Testis (tissue), 3 donors: ENCODE data around the gene GPRASP3. TPM values are rescaled to one million over a fixed set of nuclear protein-coding genes. Genes with fewer than 3 reads are reported as not detected.

Experiments used
- DNase-seq: peaks from one replicate; pipeline ENCODE4 v3.0.0-alpha.2; 2019
- H3K27ac ChIP-seq, 2 donors: fragments of 200-600 bp; sonication (generic); one replicate each; pipeline ENCODE4 v1.5.1; 2019
- H3K27me3 ChIP-seq: fragments of 200-600 bp; sonication (generic); one replicate; pipeline ENCODE4 v1.5.1; 2019
- H3K36me3 ChIP-seq: fragments of 200-600 bp; sonication (generic); one replicate; pipeline ENCODE4 v1.5.1; 2017; ENCODE audit warnings: low read depth; ENCODE audit errors: missing control alignments
- H3K4me1 ChIP-seq: fragments of 200-600 bp; sonication (generic); one replicate; pipeline ENCODE4 v1.5.1; 2019
- H3K4me3 ChIP-seq, 2 donors: fragments of 200-600 bp; sonication (generic); one replicate each; pipeline ENCODE4 v1.5.1; 2017 to 2019
- H3K9me3 ChIP-seq: fragments of 200-600 bp; sonication (generic); one replicate; pipeline ENCODE4 v1.5.1; 2017
- POLR2A ChIP-seq: fragments of 450-650 bp; IDR thresholded peaks from one replicate; pipeline ENCODE4 v1.6.1; 2017; ENCODE audit warnings: antibody characterized with exemption, mild to moderate bottlenecking, moderate library complexity
- WGBS, 2 donors: methylation state at CpG; one replicate each; pipeline ENCODE4 v1.1.5; 2018; 5-methylcytosine and 5-hydroxymethylcytosine counted together
- intact Hi-C: fragments of 100-400 bp; cut with DNase I; formaldehyde crosslinking; loops from one replicate; pipeline ENCODE4 v1.15.1; 2023; ENCODE audit warnings: low total_unique reads
- polyA plus RNA-seq: library from polyadenylated mRNA; stranded (reverse); fragments of 350-450 nt; fragmentation: Illumina TruSeq; extraction: RNeasy Lipid Tissue Mini Kit (QIAGEN cat#74804); gene quantifications from one replicate; pipeline ENCODE4 v1.2.3, GENCODE V29; 2014; ENCODE audit warnings: low read depth, low replicate concordance; ENCODE audit not compliant: insufficient read depth
- small RNA-seq, 2 donors: library from RNA; depleted of rRNA; stranded (forward); fragments of <200 nt; gene quantifications; one replicate each; pipeline ENCODE3, GENCODE V24; 2016
- total RNA-seq, 2 donors: library from RNA; depleted of rRNA; stranded (reverse); fragments of >200 nt; gene quantifications; one replicate each; pipeline ENCODE4 v1.2.3, GENCODE V29; 2016
- TF ChIP-seq, protein P1 (sequence below), 3 experiments: fragments of 450-650 bp in 2 of 3; fragments of 200-600 bp in 1 of 3; sonication (generic) in 1 of 3; IDR thresholded peaks; one replicate each; pipeline ENCODE4 v1.5.1; 2016 to 2019; ENCODE audit warnings: antibody characterized with exemption in 3 of 3, mild to moderate bottlenecking in 2 of 3, moderate library complexity in 1 of 3

The GPRASP3 gene
- total and polyA plus RNA-seq, 3 donors from 2014 or later = 4.9 to 9.2 (median 7.5) TPM

- Histone ChIP-seq H3K27me3 (no peaks in the 10 kb centered on the region), H3K4me1 (no peaks in the 10 kb centered on the region), H3K4me3 (peak overlapping the region; percentile 58 to 69), H3K36me3 (no peaks in the 10 kb centered on the region), H3K9me3 (no peaks in the 10 kb centered on the region), H3K27ac (no peak overlapping the region)
- 0% methylated on average over 16 to 21 of the region's 22 CpGs for WGBS, 2 donors
- TF ChIP-seq POLR2A = no peak
- TF ChIP-seq, protein P1, sequence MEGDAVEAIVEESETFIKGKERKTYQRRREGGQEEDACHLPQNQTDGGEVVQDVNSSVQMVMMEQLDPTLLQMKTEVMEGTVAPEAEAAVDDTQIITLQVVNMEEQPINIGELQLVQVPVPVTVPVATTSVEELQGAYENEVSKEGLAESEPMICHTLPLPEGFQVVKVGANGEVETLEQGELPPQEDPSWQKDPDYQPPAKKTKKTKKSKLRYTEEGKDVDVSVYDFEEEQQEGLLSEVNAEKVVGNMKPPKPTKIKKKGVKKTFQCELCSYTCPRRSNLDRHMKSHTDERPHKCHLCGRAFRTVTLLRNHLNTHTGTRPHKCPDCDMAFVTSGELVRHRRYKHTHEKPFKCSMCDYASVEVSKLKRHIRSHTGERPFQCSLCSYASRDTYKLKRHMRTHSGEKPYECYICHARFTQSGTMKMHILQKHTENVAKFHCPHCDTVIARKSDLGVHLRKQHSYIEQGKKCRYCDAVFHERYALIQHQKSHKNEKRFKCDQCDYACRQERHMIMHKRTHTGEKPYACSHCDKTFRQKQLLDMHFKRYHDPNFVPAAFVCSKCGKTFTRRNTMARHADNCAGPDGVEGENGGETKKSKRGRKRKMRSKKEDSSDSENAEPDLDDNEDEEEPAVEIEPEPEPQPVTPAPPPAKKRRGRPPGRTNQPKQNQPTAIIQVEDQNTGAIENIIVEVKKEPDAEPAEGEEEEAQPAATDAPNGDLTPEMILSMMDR (IDR thresholded peaks at IDR 0.05) = no peak
- peak; percentile 86 for DNase-seq
- intact Hi-C loops = no loop called here
These were observed 48.6 kb downstream of the GPRASP3 start for GRCh38 chrX:102768987-102769761.

Small RNA genes within 50 kb of the gene (small RNA-seq; reads per million reads assigned to genes)
- gene RNU6-589P = 0 reads per million in 2 donors

Other genes with a start within 250 kb of the GPRASP3 start
- 1 to 10 TPM; 3.6 to 7.2 TPM for gene TCP11X2, start 248.9 kb upstream of the GPRASP3 start, total RNA-seq
- gene TCP11X2, start 248.9 kb upstream of the GPRASP3 start, polyA plus RNA-seq = 3.0 TPM
- 1 to 10 TPM; 3.7 to 9.2 TPM for gene TMSB15A, start 204.0 kb upstream of the GPRASP3 start, total RNA-seq
- gene TMSB15A, start 204.0 kb upstream of the GPRASP3 start, polyA plus RNA-seq = 6.8 TPM
- gene ARMCX5, start 121.2 kb upstream of the GPRASP3 start, total RNA-seq = 10 to 100 TPM; 12.4 to 17.3 TPM
- gene ARMCX5, start 121.2 kb upstream of the GPRASP3 start, polyA plus RNA-seq = 6.7 TPM
- gene GPRASP1, start 69.3 kb upstream of the GPRASP3 start, total RNA-seq = 10 to 100 TPM in 1 of 2 donors, 1 to 10 TPM in 1; 7.5 to 16.1 TPM
- 9.7 TPM for gene GPRASP1, start 69.3 kb upstream of the GPRASP3 start, polyA plus RNA-seq
- gene GPRASP2, start 8.3 kb upstream of the GPRASP3 start, total RNA-seq = 10 to 100 TPM in 1 of 2 donors, 1 to 10 TPM in 1; 8.4 to 12.8 TPM
- gene GPRASP2, start 8.3 kb upstream of the GPRASP3 start, polyA plus RNA-seq = 11.9 TPM
- 1 to 10 TPM; 3.8 to 4.3 TPM for gene RAB40AL, start 216.5 kb downstream of the GPRASP3 start, total RNA-seq
- not detected for gene RAB40AL, start 216.5 kb downstream of the GPRASP3 start, polyA plus RNA-seq